Liver (tissue), 10 donors: ENCODE data around the gene CHRNA4. TPM values are rescaled to one million over a fixed set of nuclear protein-coding genes. Genes with fewer than 3 reads are reported as not detected.

ENCODE experiments used
- DNase-seq: peaks from one replicate; pipeline ENCODE4 v3.0.0-alpha.2; 2017; ENCODE audit warnings: low spot score
- H3K27ac ChIP-seq, 2 donors: one replicate each; pipeline ENCODE4 v1.7.0; 2013; ENCODE audit warnings: inconsistent platforms in 2 of 2, low read length in 2 of 2, control low read depth in 1 of 2, low read depth in 1 of 2, mild to moderate bottlenecking in 1 of 2
- H3K27me3 ChIP-seq, 4 donors: one replicate each; pipeline versions ENCODE4 v1.6.1 to v1.7.0; 2013; ENCODE audit warnings: low read length in 3 of 4, inconsistent platforms in 1 of 4, mild to moderate bottlenecking in 1 of 4, moderate library complexity in 1 of 4; ENCODE audit not compliant: control insufficient read depth in 4 of 4, insufficient read depth in 4 of 4
- H3K36me3 ChIP-seq, 4 donors: one replicate each; pipeline versions ENCODE4 v1.6.1 to v1.7.0; 2013; ENCODE audit warnings: low read length in 3 of 4, mild to moderate bottlenecking in 3 of 4, low read depth in 1 of 4, moderate library complexity in 1 of 4; ENCODE audit not compliant: control insufficient read depth in 4 of 4, insufficient read depth in 3 of 4
- H3K4me1 ChIP-seq, 4 donors: one replicate each; pipeline versions ENCODE4 v1.6.1 to v1.7.0; 2013; ENCODE audit warnings: low read length in 3 of 4, mild to moderate bottlenecking in 3 of 4, moderate library complexity in 1 of 4; ENCODE audit not compliant: control insufficient read depth in 4 of 4, insufficient read depth in 4 of 4
- H3K4me3 ChIP-seq, 3 donors: one replicate each; pipeline versions ENCODE4 v1.6.1 to v1.7.0; 2013; ENCODE audit warnings: low read length in 3 of 3, control low read depth in 1 of 3, low read depth in 1 of 3, mild to moderate bottlenecking in 1 of 3
- H3K9ac ChIP-seq, 2 donors: one replicate each; pipeline ENCODE4 v1.7.0; 2013; ENCODE audit warnings: low read length in 2 of 2, mild to moderate bottlenecking in 2 of 2, moderate library complexity in 2 of 2, control low read depth in 1 of 2, low read depth in 1 of 2
- H3K9me3 ChIP-seq, 4 donors: one replicate each; pipeline versions ENCODE4 v1.6.1 to v1.7.0; 2013; ENCODE audit warnings: low read length in 3 of 4; ENCODE audit not compliant: control insufficient read depth in 4 of 4
- WGBS: extraction: QIAGEN DNeasy Blood & Tissue Kit; methylation state at CpG from one replicate; pipeline ENCODE4 v1.1.7; 2013; 5-methylcytosine and 5-hydroxymethylcytosine counted together
- polyA plus RNA-seq, 2 donors: library from polyadenylated mRNA; stranded (reverse) in 1 of 2; unstranded in 1 of 2; fragments of 200-250 nt in 1 of 2; fragments of >200 nt in 1 of 2; fragmentation: Nextera tagmentation in 1 of 2; extraction: Ambion mirVana in 1 of 2; gene quantifications; one replicate each; pipeline versions ENCODE4 v1.2.1 to v1.2.3, GENCODE V29; 2013 to 2015
- small RNA-seq: library from RNA; depleted of rRNA; stranded (forward); fragments of <200 nt; gene quantifications from one replicate; pipeline ENCODE3, GENCODE V24; 2014
- total RNA-seq, 2 donors: library from RNA; depleted of rRNA; stranded (reverse); fragments of >200 nt; gene quantifications; one replicate each; pipeline ENCODE4 v1.2.3, GENCODE V29; 2014
- TF ChIP-seq, protein P1 (sequence below): IDR thresholded peaks from 2 replicates; pipeline ENCODE4 v1.6.1; 2016; ENCODE audit warnings: antibody characterized with exemption
- donor health status: healthy.
- donor health status: healthy.
- donor health status: healthy.
- donor health status: healthy.
- donor health status: healthy.

The CHRNA4 gene
- total and polyA plus RNA-seq, 4 donors: 3.2 to 23.3 (median 6.4) TPM; not detected in 1

DNA sequence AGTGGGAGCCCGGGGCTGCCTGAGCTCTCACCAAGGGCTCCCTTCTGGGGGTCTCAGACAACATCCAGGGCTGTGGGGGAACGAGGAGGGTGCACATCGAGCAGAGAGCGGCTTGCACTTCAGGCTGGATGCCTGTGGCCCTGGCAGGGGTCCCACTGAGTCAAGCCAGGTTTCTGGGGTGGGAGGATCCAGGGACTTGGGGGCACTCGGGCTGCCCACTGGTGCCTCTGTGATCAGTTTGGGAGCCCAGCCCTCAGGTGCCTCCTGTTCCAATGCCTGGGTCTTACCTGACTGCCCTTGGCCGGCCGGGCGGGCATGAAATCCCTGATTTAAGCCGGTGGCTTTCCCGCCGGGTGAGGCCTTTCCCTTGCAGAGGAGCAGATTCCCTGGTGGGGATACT lies 67.7 kb downstream of the CHRNA4 start:
- 70% methylated on average over 11 of the region's 11 CpGs for WGBS
- Histone ChIP-seq H3K27me3 (peaks cover 0 to 14% (median 4%) of the 10 kb centered on the region in 4 donors), H3K9me3 (no peaks in the 10 kb centered on the region), H3K4me3 (no peak overlapping the region), H3K4me1 (peaks cover 4 to 5% (median 5%) of the 10 kb centered on the region in 4 donors), H3K36me3 (peaks cover 0 to 7% (median 2%) of the 10 kb centered on the region in 4 donors), H3K27ac (no peak overlapping the region), H3K9ac (no peak overlapping the region)
- DNase-seq: no peak
- TF ChIP-seq, protein P1, sequence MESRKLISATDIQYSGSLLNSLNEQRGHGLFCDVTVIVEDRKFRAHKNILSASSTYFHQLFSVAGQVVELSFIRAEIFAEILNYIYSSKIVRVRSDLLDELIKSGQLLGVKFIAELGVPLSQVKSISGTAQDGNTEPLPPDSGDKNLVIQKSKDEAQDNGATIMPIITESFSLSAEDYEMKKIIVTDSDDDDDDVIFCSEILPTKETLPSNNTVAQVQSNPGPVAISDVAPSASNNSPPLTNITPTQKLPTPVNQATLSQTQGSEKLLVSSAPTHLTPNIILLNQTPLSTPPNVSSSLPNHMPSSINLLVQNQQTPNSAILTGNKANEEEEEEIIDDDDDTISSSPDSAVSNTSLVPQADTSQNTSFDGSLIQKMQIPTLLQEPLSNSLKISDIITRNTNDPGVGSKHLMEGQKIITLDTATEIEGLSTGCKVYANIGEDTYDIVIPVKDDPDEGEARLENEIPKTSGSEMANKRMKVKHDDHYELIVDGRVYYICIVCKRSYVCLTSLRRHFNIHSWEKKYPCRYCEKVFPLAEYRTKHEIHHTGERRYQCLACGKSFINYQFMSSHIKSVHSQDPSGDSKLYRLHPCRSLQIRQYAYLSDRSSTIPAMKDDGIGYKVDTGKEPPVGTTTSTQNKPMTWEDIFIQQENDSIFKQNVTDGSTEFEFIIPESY: no peak

Small RNA genes within 50 kb of the gene (small RNA-seq; reads per million reads assigned to genes)
- 0.27 reads per million, percentile 19 among the genes with 10 or more reads in this experiment for gene RNU6-994P

Other genes with a start within 250 kb of the CHRNA4 start
- 10 to 100 TPM; 13.7 to 19.5 TPM for gene YTHDF1, start 145.2 kb downstream of the CHRNA4 start, total RNA-seq
- gene YTHDF1, start 145.2 kb downstream of the CHRNA4 start, polyA plus RNA-seq: 10 to 100 TPM in 1 of 2 donors, 1 to 10 TPM in 1; 6.8 to 16.2 TPM
- under 1 TPM in 1 of 2 donors, not detected in 1; 0.23 TPM for gene BIRC7, start 125.4 kb downstream of the CHRNA4 start, total RNA-seq
- gene BIRC7, start 125.4 kb downstream of the CHRNA4 start, polyA plus RNA-seq: not detected
- gene NKAIN4, start 106.9 kb downstream of the CHRNA4 start, total RNA-seq: under 1 TPM in 1 of 2 donors, not detected in 1; 0.05 TPM
- not detected for gene NKAIN4, start 106.9 kb downstream of the CHRNA4 start, polyA plus RNA-seq
- gene ARFGAP1, start 88.5 kb downstream of the CHRNA4 start, total RNA-seq: 10 to 100 TPM; 18.3 to 29.7 TPM
- 10 to 100 TPM; 11.2 to 25.4 TPM for gene ARFGAP1, start 88.5 kb downstream of the CHRNA4 start, polyA plus RNA-seq
- gene COL20A1, start 68.2 kb downstream of the CHRNA4 start, total RNA-seq: not detected
- not detected for gene COL20A1, start 68.2 kb downstream of the CHRNA4 start, polyA plus RNA-seq
- not detected for gene KCNQ2, start 111.3 kb upstream of the CHRNA4 start, total RNA-seq
- not detected for gene KCNQ2, start 111.3 kb upstream of the CHRNA4 start, polyA plus RNA-seq
- gene EEF1A2, start 137.7 kb upstream of the CHRNA4 start, total RNA-seq: under 1 TPM in 1 of 2 donors, not detected in 1; 0.05 TPM
- under 1 TPM in 1 of 2 donors, not detected in 1; 0.12 TPM for gene EEF1A2, start 137.7 kb upstream of the CHRNA4 start, polyA plus RNA-seq
- 10 to 100 TPM; 25.1 to 25.5 TPM for gene PPDPF, start 159.4 kb upstream of the CHRNA4 start, total RNA-seq
- 100 to 1,000 TPM in 1 of 2 donors, 1 to 10 TPM in 1; 8.3 to 196 TPM for gene PPDPF, start 159.4 kb upstream of the CHRNA4 start, polyA plus RNA-seq
- 1 to 10 TPM in 1 of 2 donors, under 1 TPM in 1; 0.05 to 1.2 TPM for gene PTK6, start 176.0 kb upstream of the CHRNA4 start, total RNA-seq
- under 1 TPM; 0.11 to 0.36 TPM for gene PTK6, start 176.0 kb upstream of the CHRNA4 start, polyA plus RNA-seq
- not detected for gene SRMS, start 186.4 kb upstream of the CHRNA4 start, total RNA-seq
- not detected for gene SRMS, start 186.4 kb upstream of the CHRNA4 start, polyA plus RNA-seq
- under 1 TPM in 1 of 2 donors, not detected in 1; under 0.01 TPM for gene FNDC11, start 192.8 kb upstream of the CHRNA4 start, total RNA-seq
- under 1 TPM in 1 of 2 donors, not detected in 1; 0.01 TPM for gene FNDC11, start 192.8 kb upstream of the CHRNA4 start, polyA plus RNA-seq
- 10 to 100 TPM; 21.3 to 26.6 TPM for gene HELZ2, start 212.9 kb upstream of the CHRNA4 start, total RNA-seq
- gene HELZ2, start 212.9 kb upstream of the CHRNA4 start, polyA plus RNA-seq: 1 to 10 TPM; 3.7 to 9.6 TPM